HepG2 (cell line): ENCODE measurements around the gene PSMD3. TPM values are rescaled to one million over a fixed set of nuclear protein-coding genes. Genes with fewer than 3 reads are reported as not detected.

Source experiments
- BCL6 ChIP-seq: IDR thresholded peaks from 2 replicates; pipeline ENCODE4 v1.6.1; 2016; ENCODE audit warnings: missing genetic modification reagents, missing compliant biosample characterization
- FIP1L1 ChIP-seq: fragments of 200-400 bp; formaldehyde crosslinking; IDR thresholded peaks from 2 replicates; pipeline ENCODE4 v1.6.1; 2018; ENCODE audit warnings: low read depth, mild to moderate bottlenecking, low read length, moderate library complexity, borderline replicate concordance; ENCODE audit not compliant: insufficient read depth
- IKZF4 ChIP-seq: sonication (generic); formaldehyde crosslinking; IDR thresholded peaks from 2 replicates; pipeline ENCODE4 v1.5.1; 2020; ENCODE audit warnings: borderline replicate concordance, mild to moderate bottlenecking, low read depth, missing genetic modification reagents; ENCODE audit errors: not compliant biosample characterization
- MEF2D ChIP-seq: sonication (generic); formaldehyde crosslinking; IDR thresholded peaks from 2 replicates; pipeline ENCODE4 v1.5.1; 2020; ENCODE audit warnings: mild to moderate bottlenecking, missing genetic modification reagents
- NFE2L2 ChIP-seq: fragments of 150-350 bp; IDR thresholded peaks from 2 replicates; pipeline ENCODE4 v1.6.1; 2014; ENCODE audit warnings: low read length
- NR3C1 ChIP-seq: sonication (generic); formaldehyde crosslinking; IDR thresholded peaks from 2 replicates; pipeline ENCODE4 v1.4.0; 2020; ENCODE audit warnings: missing genetic modification reagents
- PRMT3 ChIP-seq: sonication (generic); formaldehyde crosslinking; IDR thresholded peaks from 2 replicates; pipeline ENCODE4 v1.8.1; 2022; ENCODE audit warnings: low read depth, mild to moderate bottlenecking, moderate library complexity, missing genetic modification reagents, borderline replicate concordance
- RAD51 ChIP-seq: fragments of 450-650 bp; IDR thresholded peaks from 2 replicates; pipeline ENCODE4 v1.6.1; 2016; ENCODE audit warnings: borderline replicate concordance
- REL ChIP-seq: sonication (generic); formaldehyde crosslinking; conservative IDR thresholded peaks from 2 replicates; pipeline ENCODE4 v1.8.0; 2022; ENCODE audit warnings: mild to moderate bottlenecking, missing genetic modification reagents, moderate library complexity
- SETDB1 ChIP-seq: sonication (generic); formaldehyde crosslinking; IDR thresholded peaks from 2 replicates; pipeline ENCODE4 v1.5.1; 2020; ENCODE audit warnings: missing genetic modification reagents, mild to moderate bottlenecking, borderline replicate concordance
- SNAI1 ChIP-seq: sonication (generic); formaldehyde crosslinking; IDR thresholded peaks from 2 replicates; pipeline ENCODE4 v1.5.0; 2020; ENCODE audit warnings: mild to moderate bottlenecking, missing genetic modification reagents, borderline replicate concordance
- ZFAT ChIP-seq: sonication (generic); formaldehyde crosslinking; conservative IDR thresholded peaks from 2 replicates; pipeline ENCODE4 v1.8.1; 2023; ENCODE audit warnings: missing genetic modification reagents, inconsistent platforms
- ZNF333 ChIP-seq: sonication (generic); formaldehyde crosslinking; IDR thresholded peaks from 2 replicates; pipeline ENCODE4 v1.4.0; 2020; ENCODE audit warnings: mild to moderate bottlenecking, missing genetic modification reagents, borderline replicate concordance
- ZNF337 ChIP-seq: sonication (generic); formaldehyde crosslinking; IDR thresholded peaks from 2 replicates; pipeline ENCODE4 v1.5.1; 2020; ENCODE audit warnings: missing genetic modification reagents, low read depth, mild to moderate bottlenecking, borderline replicate concordance
- ZNF674 ChIP-seq: sonication (generic); formaldehyde crosslinking; IDR thresholded peaks from 2 replicates; pipeline ENCODE4 v1.5.0; 2020; ENCODE audit warnings: low read depth, mild to moderate bottlenecking, missing genetic modification reagents
- ZNF850 ChIP-seq: sonication (generic); formaldehyde crosslinking; conservative IDR thresholded peaks from 2 replicates; pipeline ENCODE4 v1.9.0; 2021; ENCODE audit warnings: mild to moderate bottlenecking, missing genetic modification reagents
- ZNF883 ChIP-seq: sonication (generic); formaldehyde crosslinking; IDR thresholded peaks from 2 replicates; pipeline ENCODE4 v1.5.1; 2020; ENCODE audit warnings: mild to moderate bottlenecking, missing genetic modification reagents; ENCODE audit errors: not compliant biosample characterization
- polyA plus RNA-seq, 8 experiments: library from polyadenylated mRNA; depleted of rRNA in 3 of 8; stranded (reverse) in 7 of 8; unstranded in 1 of 8; fragments of >200 nt; fragmentation: Illumina TruSeq in 4 of 8; extraction: Trizol in 4 of 8; gene quantifications; 2 replicates each; pipeline versions ENCODE4 v1.2.1 to v1.2.3, GENCODE V29; 2011 to 2016; ENCODE audit warnings: low read depth in 4 of 8, missing spikeins in 1 of 8, mixed read lengths in 1 of 8; ENCODE audit not compliant: insufficient read depth in 1 of 8
- total RNA-seq, 5 experiments: library from RNA; depleted of rRNA; stranded (reverse); fragments of >200 nt; fragmentation: Illumina TruSeq; extraction: Trizol; gene quantifications; 2 replicates each; pipeline ENCODE4 v1.2.3, GENCODE V29; 2016; ENCODE audit warnings: low read depth in 1 of 5
- TF ChIP-seq, protein P1 (sequence below): sonication (generic); formaldehyde crosslinking; IDR thresholded peaks from 2 replicates; pipeline ENCODE4 v1.9.0; 2022; ENCODE audit warnings: missing genetic modification reagents, mild to moderate bottlenecking, borderline replicate concordance
- TF ChIP-seq, protein P2 (sequence below): sonication (generic); formaldehyde crosslinking; IDR thresholded peaks from 2 replicates; pipeline ENCODE4 v1.4.0; 2020; ENCODE audit warnings: missing genetic modification reagents, mild to moderate bottlenecking, borderline replicate concordance
- TF ChIP-seq, protein P3 (sequence below): sonication (generic); formaldehyde crosslinking; IDR thresholded peaks from 2 replicates; pipeline ENCODE4 v1.4.0; 2020; ENCODE audit warnings: mild to moderate bottlenecking, missing genetic modification reagents, borderline replicate concordance

The PSMD3 gene
- total and polyA plus RNA-seq, 2 of the 13 experiments (the other 11 are each of a cell fraction or from before 2014, with no cell fraction given), result 97.4 to 146 TPM

DNA sequence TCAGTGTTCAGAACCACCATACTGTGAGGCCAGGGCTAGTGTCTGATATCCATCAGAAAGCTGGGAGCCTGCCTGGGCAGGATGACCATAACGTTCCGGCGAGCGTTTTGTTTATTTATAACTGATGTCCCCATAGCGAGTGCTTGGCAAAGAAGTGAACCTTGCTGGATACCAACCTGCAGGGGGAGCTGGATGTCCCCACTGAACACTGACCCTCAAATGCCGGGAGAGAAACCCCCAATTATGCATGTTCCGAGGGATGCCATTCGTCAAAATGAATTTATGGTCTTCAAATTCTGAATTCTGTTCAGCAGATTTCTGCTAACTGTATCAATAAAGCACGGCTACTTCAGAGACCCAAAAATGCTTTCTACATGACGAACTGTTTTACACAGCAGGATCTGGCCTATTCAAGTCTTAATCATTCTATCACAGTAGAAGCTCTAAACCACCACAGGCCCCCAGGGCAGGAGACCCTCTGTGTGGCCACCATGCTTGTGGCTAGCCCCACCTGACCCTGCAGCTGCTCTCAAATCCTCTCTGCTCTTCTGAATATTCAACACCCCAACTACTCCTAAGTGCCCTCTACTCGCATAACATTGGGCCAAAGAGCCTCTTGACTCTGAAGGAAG is 58.4 kb downstream of the PSMD3 start (continued):
- TF ChIP-seq ZNF850, result no peak
- no peak for TF ChIP-seq BCL6
- TF ChIP-seq, protein P1, sequence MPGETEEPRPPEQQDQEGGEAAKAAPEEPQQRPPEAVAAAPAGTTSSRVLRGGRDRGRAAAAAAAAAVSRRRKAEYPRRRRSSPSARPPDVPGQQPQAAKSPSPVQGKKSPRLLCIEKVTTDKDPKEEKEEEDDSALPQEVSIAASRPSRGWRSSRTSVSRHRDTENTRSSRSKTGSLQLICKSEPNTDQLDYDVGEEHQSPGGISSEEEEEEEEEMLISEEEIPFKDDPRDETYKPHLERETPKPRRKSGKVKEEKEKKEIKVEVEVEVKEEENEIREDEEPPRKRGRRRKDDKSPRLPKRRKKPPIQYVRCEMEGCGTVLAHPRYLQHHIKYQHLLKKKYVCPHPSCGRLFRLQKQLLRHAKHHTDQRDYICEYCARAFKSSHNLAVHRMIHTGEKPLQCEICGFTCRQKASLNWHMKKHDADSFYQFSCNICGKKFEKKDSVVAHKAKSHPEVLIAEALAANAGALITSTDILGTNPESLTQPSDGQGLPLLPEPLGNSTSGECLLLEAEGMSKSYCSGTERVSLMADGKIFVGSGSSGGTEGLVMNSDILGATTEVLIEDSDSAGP (CRISPR knock-in tag), result no peak
- no peak for TF ChIP-seq SETDB1 (CRISPR knock-in tag)
- TF ChIP-seq MEF2D (CRISPR knock-in tag), result no peak
- TF ChIP-seq NR3C1 (CRISPR knock-in tag), result no peak
- TF ChIP-seq ZNF674 (CRISPR knock-in tag), result no peak
- no peak for TF ChIP-seq SNAI1 (CRISPR knock-in tag)
- TF ChIP-seq PRMT3, result no peak
- no peak for TF ChIP-seq FIP1L1
- TF ChIP-seq ZNF333 (CRISPR knock-in tag), result no peak
- TF ChIP-seq RAD51, result no peak
- no peak for TF ChIP-seq ZNF337 (CRISPR knock-in tag)
- no peak for TF ChIP-seq ZFAT (CRISPR knock-in tag)
- TF ChIP-seq IKZF4 (CRISPR knock-in tag), result no peak
- TF ChIP-seq, protein P2, sequence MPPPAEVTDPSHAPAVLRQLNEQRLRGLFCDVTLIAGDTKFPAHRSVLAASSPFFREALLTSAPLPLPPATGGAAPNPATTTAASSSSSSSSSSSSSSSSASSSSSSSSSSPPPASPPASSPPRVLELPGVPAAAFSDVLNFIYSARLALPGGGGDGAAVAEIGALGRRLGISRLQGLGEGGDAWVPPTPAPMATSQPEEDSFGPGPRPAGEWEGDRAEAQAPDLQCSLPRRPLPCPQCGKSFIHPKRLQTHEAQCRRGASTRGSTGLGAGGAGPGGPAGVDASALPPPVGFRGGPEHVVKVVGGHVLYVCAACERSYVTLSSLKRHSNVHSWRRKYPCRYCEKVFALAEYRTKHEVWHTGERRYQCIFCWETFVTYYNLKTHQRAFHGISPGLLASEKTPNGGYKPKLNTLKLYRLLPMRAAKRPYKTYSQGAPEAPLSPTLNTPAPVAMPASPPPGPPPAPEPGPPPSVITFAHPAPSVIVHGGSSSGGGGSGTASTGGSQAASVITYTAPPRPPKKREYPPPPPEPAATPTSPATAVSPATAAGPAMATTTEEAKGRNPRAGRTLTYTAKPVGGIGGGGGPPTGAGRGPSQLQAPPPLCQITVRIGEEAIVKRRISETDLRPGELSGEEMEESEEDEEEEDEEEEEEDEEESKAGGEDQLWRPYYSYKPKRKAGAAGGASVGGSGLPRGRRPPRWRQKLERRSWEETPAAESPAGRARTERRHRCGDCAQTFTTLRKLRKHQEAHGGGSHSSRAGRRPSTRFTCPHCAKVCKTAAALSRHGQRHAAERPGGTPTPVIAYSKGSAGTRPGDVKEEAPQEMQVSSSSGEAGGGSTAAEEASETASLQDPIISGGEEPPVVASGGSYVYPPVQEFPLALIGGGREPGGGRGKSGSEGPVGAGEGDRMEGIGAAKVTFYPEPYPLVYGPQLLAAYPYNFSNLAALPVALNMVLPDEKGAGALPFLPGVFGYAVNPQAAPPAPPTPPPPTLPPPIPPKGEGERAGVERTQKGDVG, result no peak
- no peak for TF ChIP-seq ZNF883
- TF ChIP-seq NFE2L2, result no peak
- TF ChIP-seq, protein P3, sequence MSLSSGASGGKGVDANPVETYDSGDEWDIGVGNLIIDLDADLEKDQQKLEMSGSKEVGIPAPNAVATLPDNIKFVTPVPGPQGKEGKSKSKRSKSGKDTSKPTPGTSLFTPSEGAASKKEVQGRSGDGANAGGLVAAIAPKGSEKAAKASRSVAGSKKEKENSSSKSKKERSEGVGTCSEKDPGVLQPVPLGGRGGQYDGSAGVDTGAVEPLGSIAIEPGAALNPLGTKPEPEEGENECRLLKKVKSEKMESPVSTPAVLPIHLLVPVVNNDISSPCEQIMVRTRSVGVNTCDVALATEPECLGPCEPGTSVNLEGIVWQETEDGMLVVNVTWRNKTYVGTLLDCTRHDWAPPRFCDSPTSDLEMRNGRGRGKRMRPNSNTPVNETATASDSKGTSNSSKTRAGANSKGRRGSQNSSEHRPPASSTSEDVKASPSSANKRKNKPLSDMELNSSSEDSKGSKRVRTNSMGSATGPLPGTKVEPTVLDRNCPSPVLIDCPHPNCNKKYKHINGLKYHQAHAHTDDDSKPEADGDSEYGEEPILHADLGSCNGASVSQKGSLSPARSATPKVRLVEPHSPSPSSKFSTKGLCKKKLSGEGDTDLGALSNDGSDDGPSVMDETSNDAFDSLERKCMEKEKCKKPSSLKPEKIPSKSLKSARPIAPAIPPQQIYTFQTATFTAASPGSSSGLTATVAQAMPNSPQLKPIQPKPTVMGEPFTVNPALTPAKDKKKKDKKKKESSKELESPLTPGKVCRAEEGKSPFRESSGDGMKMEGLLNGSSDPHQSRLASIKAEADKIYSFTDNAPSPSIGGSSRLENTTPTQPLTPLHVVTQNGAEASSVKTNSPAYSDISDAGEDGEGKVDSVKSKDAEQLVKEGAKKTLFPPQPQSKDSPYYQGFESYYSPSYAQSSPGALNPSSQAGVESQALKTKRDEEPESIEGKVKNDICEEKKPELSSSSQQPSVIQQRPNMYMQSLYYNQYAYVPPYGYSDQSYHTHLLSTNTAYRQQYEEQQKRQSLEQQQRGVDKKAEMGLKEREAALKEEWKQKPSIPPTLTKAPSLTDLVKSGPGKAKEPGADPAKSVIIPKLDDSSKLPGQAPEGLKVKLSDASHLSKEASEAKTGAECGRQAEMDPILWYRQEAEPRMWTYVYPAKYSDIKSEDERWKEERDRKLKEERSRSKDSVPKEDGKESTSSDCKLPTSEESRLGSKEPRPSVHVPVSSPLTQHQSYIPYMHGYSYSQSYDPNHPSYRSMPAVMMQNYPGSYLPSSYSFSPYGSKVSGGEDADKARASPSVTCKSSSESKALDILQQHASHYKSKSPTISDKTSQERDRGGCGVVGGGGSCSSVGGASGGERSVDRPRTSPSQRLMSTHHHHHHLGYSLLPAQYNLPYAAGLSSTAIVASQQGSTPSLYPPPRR (CRISPR knock-in tag), result no peak
- no peak for TF ChIP-seq REL (CRISPR knock-in tag)
